ENCODE measurements around the gene PRPF40B.

- TF ChIP-seq CTCF (IDR thresholded peaks at IDR 0.05) (no peak), POLR2A (IDR thresholded peaks at IDR 0.05) (no peak)
Observed at GRCh38 chr12:49636574-49636973, 13.2 kb downstream of the PRPF40B start.

All from lower leg skin (tissue), 3 donors.